Measurements from ENCODE around the gene PAK6.

GRCh38 chr15:40242213-40242599, 3.3 kb downstream of the PAK6 start:
- TF ChIP-seq CTCF (IDR thresholded peaks at IDR 0.05; ENCODE audit: insufficient read depth, low read length) (no peak), POLR2AphosphoS5 (IDR thresholded peaks at IDR 0.05; ENCODE audit: low read depth) (no peak)

All from HL-60 (cell line).